ENCODE measurements around the gene NUDT22.
A peak's percentile ranks its signal among the peaks of the same experiment; 100 is the strongest.
"Not testable (repeated sequence)": the region's sequence is repeated elsewhere in the genome, so short reads cannot be mapped to it uniquely, and the experiment has no call there.

The NUDT22 gene

DNA sequence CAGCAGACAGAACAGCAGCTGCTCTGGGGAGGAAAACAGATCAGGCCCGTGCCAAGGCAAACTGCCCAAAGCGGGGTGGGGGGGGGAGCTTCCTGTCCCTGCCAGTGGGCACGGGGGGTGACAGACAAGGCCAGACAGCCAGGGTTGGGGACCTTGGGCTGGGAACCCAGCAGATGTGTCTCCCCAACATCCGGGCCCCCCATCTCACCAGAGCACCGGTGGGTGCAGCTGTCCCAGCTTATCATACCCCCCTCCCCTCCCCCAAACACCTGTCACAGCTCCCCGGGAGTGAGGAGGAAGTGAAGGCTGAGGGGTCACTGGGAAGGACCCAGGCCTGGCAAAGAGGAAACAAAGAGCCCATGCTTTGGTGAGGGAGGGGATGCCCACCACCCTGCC, 19.3 kb downstream of the NUDT22 start:
- DNase-seq, result no peak

DNA sequence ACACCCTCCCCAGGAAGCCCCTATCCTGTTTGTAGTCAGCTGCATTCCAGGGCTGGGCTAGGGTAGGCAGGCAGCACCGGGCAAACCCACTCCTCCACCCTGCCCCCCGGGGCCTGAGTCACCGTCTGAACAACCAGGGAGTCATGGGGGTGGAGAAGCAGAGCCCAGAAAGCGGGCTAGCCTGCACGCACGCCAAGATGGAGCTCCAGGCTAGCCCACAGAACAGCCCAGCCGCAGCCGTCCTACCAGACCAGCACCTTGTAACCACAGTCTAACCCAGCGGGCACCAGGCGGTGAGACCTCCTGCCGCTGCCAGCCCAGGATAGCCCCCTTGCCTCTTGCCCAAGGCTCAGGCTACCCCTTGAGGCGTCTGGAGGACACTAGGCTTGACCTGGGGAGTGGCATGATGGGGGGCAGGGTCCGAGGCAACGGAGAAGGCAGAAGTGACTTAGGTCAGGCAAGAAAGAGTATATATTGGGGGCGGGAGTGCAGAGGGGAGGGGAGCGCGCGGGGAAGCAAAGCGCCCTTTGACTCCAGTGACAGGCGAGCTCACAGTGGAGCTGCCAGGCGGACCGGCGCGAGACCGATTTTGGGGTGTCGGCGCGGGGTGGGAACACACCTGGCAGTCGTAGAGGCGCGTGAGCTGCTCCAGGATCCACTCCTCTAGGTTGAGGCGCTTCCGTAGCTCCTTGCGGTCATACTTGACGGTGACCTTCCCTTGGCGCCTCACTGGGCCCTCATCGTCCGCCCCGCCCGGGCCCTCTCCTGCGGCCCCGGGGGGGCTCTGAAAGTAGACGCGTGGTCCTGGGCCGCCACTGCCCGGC, 19.9 kb downstream of the NUDT22 start:
- no peak for DNase-seq

DNA sequence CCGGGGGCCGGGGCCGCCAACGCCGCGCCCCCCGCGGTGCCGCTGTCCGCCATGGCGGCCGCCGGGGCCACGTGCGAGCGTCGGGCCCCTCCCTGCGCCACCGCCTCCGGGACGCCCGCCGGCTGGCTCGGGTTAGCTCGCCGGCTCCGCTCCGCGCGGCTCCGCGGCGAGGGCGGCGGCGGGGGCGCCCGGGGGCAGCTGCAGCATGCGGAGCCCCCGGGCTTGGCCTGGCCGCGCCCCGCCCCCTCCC, 20.5 kb downstream of the NUDT22 start:
- not testable (repeated sequence) for DNase-seq

DNA sequence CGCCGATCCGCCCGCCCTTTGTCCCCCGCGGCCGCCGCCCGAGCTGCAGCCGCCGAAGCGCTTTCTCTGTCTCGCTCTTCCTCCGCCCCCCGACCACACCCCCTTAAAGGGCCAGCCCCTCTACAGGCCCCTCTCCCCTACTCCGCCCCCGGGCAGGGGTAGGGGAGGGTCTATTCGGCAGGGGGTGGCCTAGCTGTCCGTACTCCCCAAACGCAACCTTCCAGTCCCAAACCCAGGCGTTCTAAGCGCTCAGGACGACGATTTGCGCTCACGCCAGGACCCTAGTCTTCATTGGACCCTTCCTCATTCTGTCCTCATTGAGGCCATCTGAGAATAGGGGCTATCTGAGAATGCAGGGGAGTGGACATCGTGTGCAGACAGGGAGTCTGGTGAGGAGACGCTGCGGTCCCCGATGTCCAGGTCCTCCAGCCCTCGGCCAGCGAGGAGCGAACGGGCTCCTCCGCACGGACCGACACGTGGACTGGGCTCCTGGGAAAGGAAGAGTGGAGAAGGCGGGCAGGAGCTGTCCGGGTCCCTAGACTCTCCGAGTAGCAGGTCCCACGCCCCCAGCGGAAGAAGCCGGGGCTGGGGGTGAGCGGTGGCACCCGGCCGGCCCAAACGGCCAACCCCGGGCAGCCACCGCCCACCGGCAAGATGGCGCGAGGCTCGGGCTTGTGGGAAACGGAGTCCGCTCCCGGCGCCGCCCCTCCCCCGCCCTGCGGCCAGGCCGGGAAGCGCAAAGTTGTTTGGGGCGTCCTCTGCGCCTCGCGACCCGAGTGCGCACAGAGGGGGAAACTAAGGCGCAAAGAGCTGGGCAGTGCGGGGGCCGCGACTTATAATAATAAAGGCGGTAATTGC, 21.0 kb downstream of the NUDT22 start, which contains the start of gene PPP1R14B:
Gene PPP1R14B, minus strand, starts transcription at position 73 of the 858 bp plus-strand sequence. CDS start 270 bp downstream, outside the sequence.
- peak; percentile 73 for DNase-seq

DNA sequence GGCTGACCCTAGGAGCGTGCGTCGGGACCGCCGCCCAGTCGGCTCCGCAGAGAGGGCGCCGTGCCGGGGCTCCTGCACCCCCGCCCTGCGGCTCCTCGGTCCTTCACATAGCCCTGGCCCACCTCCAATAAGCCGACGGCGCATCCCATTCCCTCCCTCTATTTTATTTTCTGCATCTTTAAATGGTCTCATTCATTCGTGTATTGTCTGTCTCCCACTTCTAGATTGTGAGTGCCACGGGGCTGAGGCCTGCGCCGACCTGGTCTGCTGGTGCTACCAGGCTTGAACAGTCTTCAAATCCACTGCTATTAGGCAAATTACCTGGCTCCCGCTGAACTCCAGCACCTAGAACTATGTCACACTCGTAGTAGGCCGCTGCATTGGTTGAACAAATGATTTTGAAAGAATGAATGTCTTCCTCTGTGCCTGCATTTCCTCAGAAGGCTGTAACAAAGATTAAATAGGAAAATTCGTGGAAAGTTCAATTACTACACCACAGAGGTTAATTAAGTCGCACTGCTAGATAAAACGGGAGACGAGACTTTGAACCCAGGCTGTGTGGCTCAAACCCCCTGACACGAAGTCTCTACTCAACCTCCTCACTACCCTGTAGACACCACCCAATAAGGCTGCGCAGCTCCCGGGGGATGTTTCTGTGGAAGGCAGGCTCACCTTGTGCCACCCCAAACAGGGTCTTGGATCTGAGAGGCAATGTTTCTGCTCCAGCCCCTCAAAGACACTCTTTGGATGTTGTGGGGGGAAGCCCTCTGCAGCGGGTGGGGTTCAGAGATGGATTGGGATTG, 21.9 kb downstream of the NUDT22 start:
- DNase-seq, result no peak

DNA sequence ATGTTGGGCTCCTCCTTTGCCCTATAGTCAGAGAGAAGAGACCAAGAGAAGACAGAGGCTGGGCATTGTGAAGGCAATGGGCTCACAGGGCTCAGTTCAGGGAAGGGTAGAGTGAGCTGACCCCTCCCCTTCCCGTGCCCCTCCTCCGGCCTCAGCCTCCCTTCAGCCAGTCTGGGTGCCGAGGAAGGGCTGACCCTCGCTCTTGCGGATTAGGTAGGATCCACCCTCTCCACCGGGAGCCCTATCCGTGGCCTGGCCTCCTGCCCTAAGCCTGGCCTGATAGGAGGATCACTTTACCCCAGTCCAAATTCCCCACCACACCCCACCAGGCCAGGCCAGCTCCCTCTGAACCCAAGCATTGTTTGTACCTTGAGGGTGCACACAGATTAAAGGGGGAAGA, 22.5 kb downstream of the NUDT22 start:
- no peak for DNase-seq

DNA sequence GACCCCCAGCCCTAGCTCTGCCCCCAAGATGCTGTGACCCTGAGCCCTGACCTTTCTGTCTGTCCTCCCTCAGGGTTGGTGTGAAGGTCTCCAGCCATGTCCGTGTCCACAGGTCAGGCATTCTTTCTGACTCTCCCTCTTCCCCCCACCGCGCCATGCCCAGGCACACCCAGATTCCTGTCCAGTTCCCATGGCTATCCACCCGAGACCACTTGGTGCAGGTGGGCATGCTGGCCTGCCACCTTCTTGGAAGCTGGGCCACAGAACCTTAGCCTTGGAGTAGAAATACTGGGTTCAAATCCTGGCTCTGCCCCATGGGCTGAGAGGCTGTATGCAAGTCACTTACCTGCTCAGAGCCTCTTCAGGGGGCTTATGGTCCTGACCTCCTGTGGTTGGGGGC, 23.0 kb downstream of the NUDT22 start:
- DNase-seq, result no peak

DNA sequence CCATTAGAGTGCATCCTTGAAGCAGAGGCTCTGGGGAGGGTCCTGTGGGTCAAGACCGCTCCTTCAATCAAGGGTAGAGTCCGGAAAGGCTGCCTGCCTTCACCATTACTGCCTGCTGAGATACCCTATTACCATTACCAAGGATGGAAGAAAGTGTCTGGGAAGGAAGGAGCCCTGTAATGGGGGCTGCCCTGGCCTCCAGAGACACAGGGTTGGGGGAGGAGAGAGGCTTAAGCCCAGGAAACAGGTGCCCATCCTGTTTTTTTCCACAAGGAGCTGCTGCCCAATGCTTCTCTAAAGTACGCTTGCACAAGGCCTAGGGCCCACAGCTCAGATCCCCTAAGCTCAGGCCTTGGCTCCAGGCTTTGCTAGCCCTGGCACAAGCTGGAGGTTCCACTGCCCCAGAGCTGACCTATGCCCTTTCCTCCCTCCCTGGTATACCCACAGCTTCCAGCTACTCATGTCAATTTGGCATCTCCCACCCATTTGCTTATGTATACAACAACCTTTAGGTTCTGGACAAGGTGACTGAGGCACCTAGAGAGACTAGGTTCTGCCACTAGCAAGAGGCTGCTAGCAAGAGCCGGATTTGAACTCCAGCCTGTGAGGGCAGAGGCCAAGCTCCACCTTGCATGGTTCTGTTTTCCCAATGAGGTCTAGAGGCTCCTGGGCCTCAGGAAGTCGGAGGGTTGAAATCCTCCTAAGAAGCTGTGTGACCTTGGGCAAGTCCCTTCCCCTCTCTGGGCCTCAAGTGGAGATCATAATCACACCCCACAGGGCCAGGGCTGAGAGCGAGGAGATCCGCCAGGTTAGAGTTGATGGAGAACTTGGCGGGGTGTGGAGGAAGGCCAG, 23.7 kb downstream of the NUDT22 start:
- no peak for DNase-seq

DNA sequence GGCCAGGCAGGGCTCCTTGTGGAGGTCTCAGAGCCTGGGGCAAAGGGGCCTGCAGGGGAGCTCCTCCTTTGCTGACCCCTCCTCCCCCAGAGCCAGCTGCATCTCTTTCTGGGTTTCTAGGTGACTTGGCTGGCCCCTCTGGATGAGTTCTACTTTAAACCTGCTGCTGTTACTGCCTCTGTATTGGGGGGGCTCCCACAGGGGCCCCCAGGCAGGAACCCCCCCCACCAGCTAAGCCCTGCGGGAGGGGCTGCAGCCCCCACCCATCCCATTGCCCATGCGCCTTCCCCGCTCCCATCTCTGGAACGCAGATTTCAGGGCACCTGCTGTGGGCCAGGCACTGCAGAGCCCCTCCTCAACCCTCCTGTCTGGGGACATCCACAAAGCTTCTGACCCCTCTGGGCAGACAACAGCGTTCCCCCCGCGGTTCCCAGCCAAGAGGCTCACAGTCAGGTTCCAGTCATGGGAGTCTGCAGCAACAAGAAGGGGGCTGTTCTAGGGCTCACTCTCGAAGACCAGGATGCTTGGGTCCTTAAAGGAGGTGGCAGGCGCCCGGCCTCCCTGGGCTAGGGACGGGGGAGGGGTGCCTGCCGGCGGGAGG, 24.4 kb downstream of the NUDT22 start:
- no peak for DNase-seq

DNA sequence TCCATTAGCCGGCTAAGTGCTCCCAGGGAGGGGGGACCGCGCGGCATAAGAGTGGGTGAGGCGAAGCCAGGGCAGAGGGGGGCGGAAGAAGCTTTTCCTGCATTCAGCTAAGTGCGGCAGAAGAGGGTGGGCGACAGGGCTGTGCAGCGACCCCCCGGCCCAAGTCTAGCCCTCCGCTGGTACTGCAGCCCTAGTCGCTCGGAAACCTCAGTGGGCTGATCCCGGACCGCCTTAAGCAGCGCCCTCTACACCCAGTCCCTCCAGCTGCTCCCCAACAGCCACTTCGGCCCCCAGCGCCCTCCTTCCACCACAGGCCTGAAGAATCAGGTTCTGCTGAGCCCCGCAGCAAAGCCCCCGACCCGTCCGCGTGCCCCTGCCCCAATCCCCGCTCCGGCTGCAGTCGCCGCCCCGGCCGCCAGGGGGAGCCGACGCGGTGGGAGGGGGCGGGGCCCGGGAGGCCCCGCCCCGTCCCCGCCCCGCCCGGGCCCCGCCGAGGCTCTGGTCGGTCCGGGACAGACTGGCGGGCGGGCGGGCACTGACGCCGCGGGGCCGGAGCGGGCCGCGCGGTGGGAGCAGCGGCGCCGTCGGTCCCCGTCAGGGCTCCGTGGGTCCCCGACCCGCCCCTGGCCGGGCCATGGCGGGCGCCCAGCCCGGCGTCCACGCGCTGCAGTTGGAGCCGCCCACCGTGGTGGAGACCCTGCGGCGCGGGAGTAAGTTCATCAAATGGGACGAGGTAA, 25.1 kb downstream of the NUDT22 start, which contains the start of gene PLCB3:
Gene PLCB3, plus strand, starts transcription at position 515 of the 737 bp plus-strand sequence. Its CDS starts 120 bp downstream, at position 635.
- DNase-seq, result peak; percentile 25

DNA sequence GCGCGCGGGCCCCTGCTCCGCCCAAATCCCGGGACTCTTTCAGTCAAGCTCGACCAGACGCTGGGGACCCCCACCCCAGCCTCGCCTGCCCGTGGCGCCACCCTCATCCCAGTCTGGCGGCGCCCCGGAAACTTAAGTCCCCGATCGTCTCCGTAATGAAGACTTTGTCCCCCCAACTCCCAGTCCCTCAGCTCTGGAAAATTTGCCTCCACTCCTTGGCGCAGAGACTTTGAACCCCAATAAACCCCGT, 25.6 kb downstream of the NUDT22 start:
- DNase-seq, result no peak

DNA sequence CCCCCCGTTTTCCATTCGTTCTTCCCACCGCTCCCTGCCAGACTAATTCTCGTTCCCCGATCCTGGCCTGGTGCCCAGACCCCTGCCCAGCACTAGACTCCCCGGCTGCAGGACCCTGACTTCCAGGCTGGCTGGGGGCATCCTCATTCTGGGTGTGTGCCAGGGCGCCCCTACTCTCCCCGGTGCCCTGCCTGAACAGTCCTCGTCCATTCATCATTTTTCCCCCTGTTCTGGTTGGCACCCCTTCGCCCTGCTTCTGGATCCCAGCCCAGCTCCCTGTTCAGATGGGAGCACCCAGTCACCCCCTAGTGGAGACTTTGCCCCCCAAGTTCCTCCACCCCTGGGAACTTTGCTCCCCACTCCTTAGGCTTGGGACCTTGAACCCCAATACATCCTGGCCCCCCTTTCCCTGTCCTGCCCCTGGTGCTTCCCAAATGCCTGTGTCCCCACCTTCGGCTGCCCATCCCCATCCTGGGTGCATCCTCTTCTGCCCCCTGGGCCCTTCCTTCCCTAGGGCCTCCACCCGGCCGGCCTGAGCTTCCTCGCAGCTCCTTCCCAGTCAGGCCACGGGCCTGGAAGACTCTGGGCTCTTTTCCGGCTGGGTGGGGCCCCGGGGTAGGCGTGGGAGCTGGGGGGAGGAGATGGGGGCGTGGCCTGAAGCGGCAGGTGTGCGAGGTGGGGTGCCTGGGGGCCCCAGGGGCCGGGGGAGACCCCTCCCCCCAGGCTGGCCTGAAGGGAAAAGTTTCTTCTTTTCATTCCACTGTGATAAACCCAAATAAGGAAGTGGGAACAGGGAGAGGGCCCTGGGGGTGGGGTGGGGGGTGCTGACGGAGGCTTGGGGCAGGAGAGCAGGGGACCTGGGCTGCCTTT, 26.2 kb downstream of the NUDT22 start:
- no peak for DNase-seq

DNA sequence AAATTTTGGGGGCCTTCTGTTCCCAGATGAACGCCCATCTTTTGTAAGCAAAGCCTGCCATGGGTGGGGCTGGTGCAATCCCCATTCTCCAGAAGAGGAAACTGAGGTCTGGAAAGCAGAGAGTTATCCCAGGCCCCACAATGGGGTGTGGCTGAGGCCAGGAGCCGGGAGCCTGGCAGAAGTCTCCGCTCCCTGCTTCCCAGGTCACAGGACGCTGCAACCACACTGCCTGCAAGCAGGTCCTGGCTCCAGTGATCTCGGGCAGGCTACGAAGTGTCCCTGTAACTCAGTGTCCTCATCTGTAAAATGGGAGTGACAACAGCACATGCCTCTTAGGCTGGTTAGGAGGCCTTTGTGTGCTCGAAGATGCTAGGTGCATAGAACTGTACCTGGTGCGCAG, 27.0 kb downstream of the NUDT22 start:
- DNase-seq, result no peak

DNA sequence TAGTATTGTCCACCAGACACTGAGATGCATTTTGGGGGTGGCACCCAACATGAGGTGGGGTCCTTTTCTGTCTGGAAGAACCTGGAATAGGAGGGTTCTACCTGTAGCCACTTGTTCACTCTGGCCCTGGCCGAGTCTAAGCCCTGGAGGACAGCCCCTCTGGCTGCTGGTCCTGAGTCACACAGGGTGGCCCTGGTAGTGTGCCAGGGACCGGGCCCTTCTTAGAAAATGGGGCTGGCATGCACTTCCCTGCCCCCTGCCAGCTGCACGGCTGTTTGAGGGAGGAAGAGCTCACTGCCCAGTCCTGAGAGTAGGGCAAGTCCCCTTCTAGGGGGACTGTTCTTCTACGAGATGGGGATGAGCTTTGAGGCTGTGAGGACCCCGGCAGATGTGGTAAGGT, 27.4 kb downstream of the NUDT22 start:
- no peak for DNase-seq

DNA sequence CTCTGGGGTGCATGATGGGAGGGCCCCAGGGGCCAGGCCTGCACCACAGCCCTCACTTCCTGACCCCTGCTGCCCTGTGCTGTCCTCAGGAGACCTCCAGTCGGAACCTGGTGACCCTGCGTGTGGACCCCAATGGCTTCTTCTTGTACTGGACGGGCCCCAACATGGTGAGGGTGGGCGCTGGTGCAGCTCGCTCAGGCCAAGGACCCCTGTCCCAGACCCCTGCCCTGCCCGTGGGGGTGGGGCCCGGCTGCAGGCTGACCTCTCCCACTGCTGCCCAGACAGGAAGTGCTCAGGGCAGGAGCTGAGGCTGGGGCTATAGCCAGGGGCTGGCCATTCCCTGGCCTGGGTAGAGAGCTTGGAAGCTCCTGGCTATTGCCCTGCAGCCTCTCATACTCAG, 28.3 kb downstream of the NUDT22 start:
- DNase-seq, result no peak

DNA sequence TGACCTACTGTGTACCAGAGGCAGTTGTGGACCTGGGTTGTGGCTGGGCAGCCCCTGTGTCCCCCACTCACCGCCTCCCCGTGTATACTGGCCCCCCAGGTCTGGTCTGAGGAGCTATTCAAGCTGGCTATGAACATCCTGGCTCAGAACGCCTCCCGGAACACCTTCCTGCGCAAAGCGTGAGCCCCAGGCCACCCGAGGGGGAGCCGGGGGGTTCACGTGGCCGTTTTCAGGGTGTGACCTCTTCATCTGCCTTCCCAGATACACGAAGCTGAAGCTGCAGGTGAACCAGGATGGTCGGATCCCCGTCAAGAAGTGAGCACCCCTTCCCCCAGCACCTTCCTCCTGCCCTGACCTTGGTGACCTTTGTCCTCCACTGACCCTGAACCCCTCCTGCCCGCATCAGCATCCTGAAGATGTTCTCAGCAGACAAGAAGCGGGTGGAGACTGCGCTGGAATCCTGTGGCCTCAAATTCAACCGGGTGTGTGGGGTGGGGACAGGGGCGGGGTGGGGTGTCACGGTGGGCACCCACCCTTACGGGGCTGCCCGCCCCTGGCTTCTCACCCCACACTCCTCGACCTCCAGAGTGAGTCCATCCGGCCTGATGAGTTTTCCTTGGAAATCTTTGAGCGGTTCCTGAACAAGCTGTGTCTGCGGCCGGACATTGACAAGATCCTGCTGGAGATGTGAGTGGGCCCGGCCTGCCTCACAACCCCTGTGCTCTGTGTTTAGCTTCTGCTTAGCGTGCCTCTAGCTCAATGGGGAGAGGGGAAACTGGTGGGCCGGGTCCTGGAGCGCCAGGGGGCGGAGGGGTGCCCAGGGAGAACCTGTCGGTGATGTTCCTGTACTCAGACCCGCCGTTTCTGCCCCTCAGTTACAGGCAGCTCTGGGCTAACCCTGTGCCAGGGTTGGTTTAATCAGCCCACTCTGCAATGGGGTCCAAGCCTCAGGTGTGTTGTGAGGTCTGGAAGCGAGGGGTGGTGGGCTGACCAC, 29.4 kb downstream of the NUDT22 start:
- DNase-seq, result no peak

DNA sequence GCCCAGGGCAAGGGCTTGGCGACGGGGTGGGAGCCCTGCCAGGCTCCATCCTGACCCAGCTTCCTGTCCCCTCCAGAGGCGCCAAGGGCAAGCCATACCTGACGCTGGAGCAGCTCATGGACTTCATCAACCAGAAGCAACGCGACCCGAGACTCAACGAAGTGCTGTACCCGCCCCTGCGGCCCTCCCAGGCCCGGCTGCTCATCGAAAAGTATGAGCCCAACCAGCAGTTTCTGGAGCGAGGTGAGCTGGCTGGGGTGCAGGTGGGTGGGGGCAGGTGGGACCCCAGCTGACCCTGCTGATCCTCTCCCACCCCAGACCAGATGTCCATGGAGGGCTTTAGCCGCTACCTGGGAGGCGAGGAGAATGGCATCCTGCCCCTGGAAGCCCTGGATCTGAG, 30.2 kb downstream of the NUDT22 start:
- DNase-seq, result no peak

DNA sequence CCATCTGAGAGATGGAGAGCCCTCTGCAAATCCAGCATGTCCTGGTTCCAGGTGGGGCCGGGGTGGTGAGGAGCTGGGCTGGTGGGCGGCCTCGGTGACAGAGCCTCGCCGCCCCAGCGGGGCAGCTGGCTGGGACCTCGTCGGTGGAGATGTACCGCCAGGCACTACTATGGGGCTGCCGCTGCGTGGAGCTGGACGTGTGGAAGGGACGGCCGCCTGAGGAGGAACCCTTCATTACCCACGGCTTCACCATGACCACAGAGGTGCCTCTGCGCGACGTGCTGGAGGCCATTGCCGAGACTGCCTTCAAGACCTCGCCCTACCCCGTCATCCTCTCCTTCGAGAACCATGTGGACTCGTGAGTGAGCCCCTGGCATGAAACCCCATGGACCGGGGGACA, 32.3 kb downstream of the NUDT22 start:
- no peak for DNase-seq

DNA sequence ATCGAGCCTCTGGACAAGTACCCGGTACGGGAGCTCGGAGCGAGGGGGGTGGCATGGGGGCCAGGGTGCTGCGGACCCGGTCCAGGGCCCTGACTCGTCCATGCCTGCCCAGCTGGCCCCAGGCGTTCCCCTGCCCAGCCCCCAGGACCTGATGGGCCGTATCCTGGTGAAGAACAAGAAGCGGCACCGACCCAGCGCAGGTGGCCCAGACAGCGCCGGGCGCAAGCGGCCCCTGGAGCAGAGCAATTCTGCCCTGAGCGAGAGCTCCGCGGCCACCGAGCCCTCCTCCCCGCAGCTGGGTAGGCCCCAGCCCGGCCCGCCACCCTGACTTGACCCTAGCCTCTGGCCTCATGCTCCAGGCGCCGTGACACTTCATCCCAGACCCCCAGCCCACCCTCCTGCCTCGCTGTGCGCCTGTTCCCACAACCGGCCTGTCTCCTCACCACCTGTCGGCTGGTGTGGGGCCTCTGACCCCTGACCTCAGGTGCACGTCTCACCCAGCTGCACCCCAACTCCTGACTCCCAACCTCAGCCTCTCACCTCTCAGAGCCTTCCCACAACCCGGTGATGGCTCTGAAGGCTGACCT, 33.0 kb downstream of the NUDT22 start:
- no peak for DNase-seq
